ENCODE data around the gene PMAIP1. TPM values are rescaled to one million over a fixed set of nuclear protein-coding genes. Genes with fewer than 3 reads are reported as not detected.

PMAIP1 gene
- total RNA-seq, 1 donor from 2014 or later: 3.2 TPM

- no peaks in the 10 kb centered on the region for H3K27me3 Mint-ChIP-seq (ENCODE audit: unreplicated experiment)
- no peaks in the 10 kb centered on the region for H3K4me1 Mint-ChIP-seq (ENCODE audit: unreplicated experiment)
- H3K9me3 Mint-ChIP-seq (ENCODE audit: unreplicated experiment): no peaks in the 10 kb centered on the region
- H3K4me3 Mint-ChIP-seq (ENCODE audit: unreplicated experiment): no peak overlapping the region
- H3K36me3 Mint-ChIP-seq (ENCODE audit: low read depth, unreplicated experiment): no peaks in the 10 kb centered on the region
- H3K27ac Mint-ChIP-seq (ENCODE audit: unreplicated experiment): no peak overlapping the region
- TF ChIP-seq, protein P1, sequence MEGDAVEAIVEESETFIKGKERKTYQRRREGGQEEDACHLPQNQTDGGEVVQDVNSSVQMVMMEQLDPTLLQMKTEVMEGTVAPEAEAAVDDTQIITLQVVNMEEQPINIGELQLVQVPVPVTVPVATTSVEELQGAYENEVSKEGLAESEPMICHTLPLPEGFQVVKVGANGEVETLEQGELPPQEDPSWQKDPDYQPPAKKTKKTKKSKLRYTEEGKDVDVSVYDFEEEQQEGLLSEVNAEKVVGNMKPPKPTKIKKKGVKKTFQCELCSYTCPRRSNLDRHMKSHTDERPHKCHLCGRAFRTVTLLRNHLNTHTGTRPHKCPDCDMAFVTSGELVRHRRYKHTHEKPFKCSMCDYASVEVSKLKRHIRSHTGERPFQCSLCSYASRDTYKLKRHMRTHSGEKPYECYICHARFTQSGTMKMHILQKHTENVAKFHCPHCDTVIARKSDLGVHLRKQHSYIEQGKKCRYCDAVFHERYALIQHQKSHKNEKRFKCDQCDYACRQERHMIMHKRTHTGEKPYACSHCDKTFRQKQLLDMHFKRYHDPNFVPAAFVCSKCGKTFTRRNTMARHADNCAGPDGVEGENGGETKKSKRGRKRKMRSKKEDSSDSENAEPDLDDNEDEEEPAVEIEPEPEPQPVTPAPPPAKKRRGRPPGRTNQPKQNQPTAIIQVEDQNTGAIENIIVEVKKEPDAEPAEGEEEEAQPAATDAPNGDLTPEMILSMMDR (IDR thresholded peaks at IDR 0.05; ENCODE audit: unreplicated experiment): no peak
- no peak for DNase-seq (ENCODE audit: low spot score)
Observed at GRCh38 chr18:59867337-59868104, 32.3 kb upstream of the PMAIP1 start.

DNA sequence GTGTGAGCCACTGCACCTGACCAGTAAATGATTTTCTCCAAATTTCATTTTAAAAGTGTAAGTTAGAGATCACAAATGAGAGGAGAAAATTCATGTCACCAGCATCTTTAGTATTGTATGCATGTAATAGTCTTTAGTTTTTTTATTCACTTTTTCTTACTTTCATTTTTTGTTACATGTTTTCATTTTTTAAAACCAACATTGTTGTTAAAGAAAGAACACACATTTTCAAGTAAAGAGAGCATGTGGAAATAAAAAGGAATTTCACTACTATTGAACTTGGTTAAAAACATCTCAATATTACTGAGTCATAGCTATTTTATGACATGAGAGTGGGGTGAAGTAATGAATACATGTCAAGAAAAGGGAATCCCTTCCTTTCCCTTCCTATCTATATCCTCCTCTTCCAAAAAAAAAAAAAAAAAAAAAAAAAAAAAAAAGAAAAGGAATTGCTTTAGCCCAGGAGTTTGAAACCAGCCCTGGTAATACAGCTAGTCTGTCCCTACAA lies 29.1 kb upstream of the PMAIP1 start:
- no peak for DNase-seq (ENCODE audit: low spot score)
- Mint-ChIP-seq H3K27ac (ENCODE audit: unreplicated experiment) (no peak overlapping the region), H3K27me3 (ENCODE audit: unreplicated experiment) (no peaks in the 10 kb centered on the region), H3K4me1 (ENCODE audit: unreplicated experiment) (peaks cover 11% of the 10 kb centered on the region), H3K9me3 (ENCODE audit: unreplicated experiment) (no peaks in the 10 kb centered on the region), H3K4me3 (ENCODE audit: unreplicated experiment) (no peak overlapping the region), H3K36me3 (ENCODE audit: low read depth, unreplicated experiment) (no peaks in the 10 kb centered on the region)
- TF ChIP-seq, protein P1 (IDR thresholded peaks at IDR 0.05; ENCODE audit: unreplicated experiment): no peak

GRCh38 chr18:59871711-59872362 lies 28.0 kb upstream of the PMAIP1 start:
- H3K9me3 Mint-ChIP-seq (ENCODE audit: unreplicated experiment): no peaks in the 10 kb centered on the region
- TF ChIP-seq, protein P1 (IDR thresholded peaks at IDR 0.05; ENCODE audit: unreplicated experiment): no peak
- H3K27ac Mint-ChIP-seq (ENCODE audit: unreplicated experiment): no peak overlapping the region
- no peak overlapping the region for H3K4me3 Mint-ChIP-seq (ENCODE audit: unreplicated experiment)
- H3K36me3 Mint-ChIP-seq (ENCODE audit: low read depth, unreplicated experiment): no peaks in the 10 kb centered on the region
- H3K27me3 Mint-ChIP-seq (ENCODE audit: unreplicated experiment): no peaks in the 10 kb centered on the region
- no peak for DNase-seq (ENCODE audit: low spot score)
- H3K4me1 Mint-ChIP-seq (ENCODE audit: unreplicated experiment): peaks cover 11% of the 10 kb centered on the region

- H3K9me3 Mint-ChIP-seq (ENCODE audit: unreplicated experiment): no peaks in the 10 kb centered on the region
- no peaks in the 10 kb centered on the region for H3K36me3 Mint-ChIP-seq (ENCODE audit: low read depth, unreplicated experiment)
- H3K27ac Mint-ChIP-seq (ENCODE audit: unreplicated experiment): no peak overlapping the region
- no peaks in the 10 kb centered on the region for H3K27me3 Mint-ChIP-seq (ENCODE audit: unreplicated experiment)
- no peak overlapping the region for H3K4me3 Mint-ChIP-seq (ENCODE audit: unreplicated experiment)
- peaks cover 11% of the 10 kb centered on the region for H3K4me1 Mint-ChIP-seq (ENCODE audit: unreplicated experiment)
- no peak for DNase-seq (ENCODE audit: low spot score)
- TF ChIP-seq, protein P1 (IDR thresholded peaks at IDR 0.05; ENCODE audit: unreplicated experiment): no peak
Observed at GRCh38 chr18:59873641-59874040, 26.2 kb upstream of the PMAIP1 start.

DNA sequence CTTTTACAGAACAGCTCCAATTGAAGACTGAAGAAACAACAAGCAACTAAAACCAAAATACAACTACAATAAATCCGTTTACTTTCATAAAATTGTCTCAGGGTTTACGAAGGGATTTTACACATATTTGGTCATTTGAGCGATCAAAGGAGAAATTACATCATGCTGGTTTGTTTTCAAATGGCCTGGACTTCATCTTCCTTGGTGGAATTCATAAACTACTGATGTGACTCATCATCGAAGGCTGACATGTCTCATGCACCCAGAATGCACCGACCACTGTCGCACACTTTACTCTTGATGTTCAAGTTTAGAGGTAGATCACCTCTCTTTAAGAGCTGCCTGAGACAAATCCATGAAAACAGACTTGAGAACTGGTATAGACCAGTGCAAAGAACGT lies 25.6 kb upstream of the PMAIP1 start:
- Mint-ChIP-seq H3K27me3 (ENCODE audit: unreplicated experiment) (no peaks in the 10 kb centered on the region), H3K36me3 (ENCODE audit: low read depth, unreplicated experiment) (no peaks in the 10 kb centered on the region), H3K4me3 (ENCODE audit: unreplicated experiment) (no peak overlapping the region), H3K9me3 (ENCODE audit: unreplicated experiment) (no peaks in the 10 kb centered on the region), H3K27ac (ENCODE audit: unreplicated experiment) (no peak overlapping the region), H3K4me1 (ENCODE audit: unreplicated experiment) (peaks cover 11% of the 10 kb centered on the region)
- no peak for DNase-seq (ENCODE audit: low spot score)
- TF ChIP-seq, protein P1 (IDR thresholded peaks at IDR 0.05; ENCODE audit: unreplicated experiment): no peak
